Endodermal cell (in vitro differentiated cells): ENCODE results near the gene SMG9. TPM values are rescaled to one million over a fixed set of nuclear protein-coding genes. Genes with fewer than 3 reads are reported as not detected.

Source experiments
- DNase-seq: peaks from one replicate; pipeline ENCODE4 v3.0.0-alpha.2; 2017
- H3K27ac ChIP-seq: 2 replicates; pipeline ENCODE4 v1.5.1; 2013; ENCODE audit warnings: mild to moderate bottlenecking, low read depth, low read length, moderate library complexity
- H3K27me3 ChIP-seq: 2 replicates; pipeline ENCODE4 v1.6.1; 2013; ENCODE audit warnings: mild to moderate bottlenecking, low read length, moderate library complexity; ENCODE audit not compliant: insufficient read depth, control insufficient read depth, poor library complexity, severe bottlenecking
- H3K36me3 ChIP-seq: 2 replicates; pipeline ENCODE4 v1.7.0; 2013; ENCODE audit warnings: mild to moderate bottlenecking, low read length, moderate library complexity; ENCODE audit not compliant: control insufficient read depth, insufficient read depth
- H3K4me1 ChIP-seq: one replicate; pipeline ENCODE4 v1.7.0; 2013; ENCODE audit warnings: low read length; ENCODE audit not compliant: control insufficient read depth, insufficient read depth
- H3K4me3 ChIP-seq: 2 replicates; pipeline ENCODE4 v1.5.1; 2013; ENCODE audit warnings: mild to moderate bottlenecking, low read length, moderate library complexity
- H3K9ac ChIP-seq: 2 replicates; pipeline ENCODE4 v1.6.1; 2013; ENCODE audit warnings: mild to moderate bottlenecking, low read length, moderate library complexity; ENCODE audit not compliant: poor library complexity, severe bottlenecking; ENCODE audit errors: extremely low read depth
- H3K9me3 ChIP-seq: 2 replicates; pipeline ENCODE4 v1.6.1; 2013; ENCODE audit warnings: mild to moderate bottlenecking, low read length, moderate library complexity; ENCODE audit not compliant: control insufficient read depth
- H3K27ac Mint-ChIP-seq: 2 replicates; pipeline ENCODE4 v1.8.0; 2020; ENCODE audit warnings: mixed read lengths
- H3K27me3 Mint-ChIP-seq: 2 replicates; pipeline ENCODE4 v1.8.0; 2021; ENCODE audit warnings: mild to moderate bottlenecking, mixed read lengths; ENCODE audit not compliant: insufficient read depth
- H3K36me3 Mint-ChIP-seq: 2 replicates; pipeline ENCODE4 v1.8.0; 2020; ENCODE audit warnings: low read depth, mixed read lengths
- H3K4me1 Mint-ChIP-seq: 2 replicates; pipeline ENCODE4 v1.8.0; 2020; ENCODE audit warnings: mixed read lengths
- H3K4me3 Mint-ChIP-seq: 2 replicates; pipeline ENCODE4 v1.8.0; 2020; ENCODE audit warnings: mild to moderate bottlenecking, moderate library complexity, mixed read lengths
- H3K9me3 Mint-ChIP-seq: 2 replicates; pipeline ENCODE4 v1.8.0; 2020; ENCODE audit warnings: mild to moderate bottlenecking, mixed read lengths
- CTCF ChIP-seq: fragments of 200-600 bp; sonication (generic); conservative IDR thresholded peaks from 2 replicates; pipeline ENCODE4 v1.5.0; 2021; ENCODE audit warnings: antibody characterized with exemption, mild to moderate bottlenecking
- WGBS, 2 experiments: methylation state at CpG; one replicate each; pipeline versions ENCODE4 v1.1.5 to v1.1.7; 2013; ENCODE audit warnings: missing lambda C conversion rate in 2 of 2, mixed read lengths in 1 of 2; ENCODE audit not compliant: insufficient coverage in 1 of 2, insufficient read length in 1 of 2; 5-methylcytosine and 5-hydroxymethylcytosine counted together
- total RNA-seq, 2 donors: library from RNA; stranded (reverse); fragmentation: NEBNext Ultra II Directional in 1 of 2; extraction: Animal tissue kit (Norgen Biotek cat#: 25700) in 1 of 2; gene quantifications; 2 replicates in 1 of 2; 3 replicates in 1 of 2; pipeline ENCODE4 v1.2.1, GENCODE V29; 2021

SMG9 gene
- total RNA-seq, 2 donors from 2014 or later: 44.6 to 53.8 TPM

- Mint-ChIP-seq H3K36me3 (no peaks in the 10 kb centered on the region), H3K4me1 (no peaks in the 10 kb centered on the region), H3K27me3 (peaks cover 90% of the 10 kb centered on the region), H3K9me3 (no peaks in the 10 kb centered on the region), H3K4me3 (peak overlapping the region; percentile 55), H3K27ac (no peak overlapping the region)
- Histone ChIP-seq H3K36me3 (no peaks in the 10 kb centered on the region), H3K9ac (no peak overlapping the region), H3K9me3 (no peaks in the 10 kb centered on the region), H3K27ac (no peak overlapping the region), H3K4me1 (no peaks in the 10 kb centered on the region), H3K4me3 (no peak overlapping the region), H3K27me3 (peaks cover 70% of the 10 kb centered on the region)
- DNase-seq: peak; percentile 60
- WGBS, 2 experiments: 45 to 64% methylated on average over 3 to 6 of the region's 6 CpGs
- TF ChIP-seq CTCF: no peak
These were observed 44.9 kb upstream of the SMG9 start for GRCh38 chr19:43799502-43800142.

- TF ChIP-seq CTCF: no peak
- H3K4me1 ChIP-seq: no peaks in the 10 kb centered on the region
- no peaks in the 10 kb centered on the region for H3K9me3 Mint-ChIP-seq
- H3K4me3 ChIP-seq: peak overlapping the region; percentile 72
- no peaks in the 10 kb centered on the region for H3K36me3 ChIP-seq
- WGBS, 2 experiments: 15 to 24% methylated on average over 39 to 70 of the region's 70 CpGs
- peak overlapping the region; percentile 55 for H3K4me3 Mint-ChIP-seq
- H3K9me3 ChIP-seq: no peaks in the 10 kb centered on the region
- DNase-seq: peak; percentile 91
- no peaks in the 10 kb centered on the region for H3K36me3 Mint-ChIP-seq
- H3K9ac ChIP-seq: no peak overlapping the region
- no peak overlapping the region for H3K27ac Mint-ChIP-seq
- no peak overlapping the region for H3K27ac ChIP-seq
- H3K4me1 Mint-ChIP-seq: no peaks in the 10 kb centered on the region
- peaks cover 78% of the 10 kb centered on the region for H3K27me3 ChIP-seq
- peaks cover 90% of the 10 kb centered on the region for H3K27me3 Mint-ChIP-seq
These were observed 44.0 kb upstream of the SMG9 start for GRCh38 chr19:43798546-43799409.

- H3K36me3 Mint-ChIP-seq: no peaks in the 10 kb centered on the region
- H3K27me3 Mint-ChIP-seq: peaks cover 96% of the 10 kb centered on the region
- Histone ChIP-seq H3K9ac (no peak overlapping the region), H3K4me3 (peak overlapping the region; percentile 72), H3K4me1 (no peaks in the 10 kb centered on the region), H3K36me3 (no peaks in the 10 kb centered on the region), H3K27ac (no peak overlapping the region), H3K9me3 (no peaks in the 10 kb centered on the region), H3K27me3 (peaks cover 85% of the 10 kb centered on the region)
- H3K4me1 Mint-ChIP-seq: no peaks in the 10 kb centered on the region
- 33 to 36% methylated on average over 4 to 5 of the region's 5 CpGs for WGBS, 2 experiments
- no peak overlapping the region for H3K27ac Mint-ChIP-seq
- peak overlapping the region; percentile 55 for H3K4me3 Mint-ChIP-seq
- no peak for DNase-seq
- no peaks in the 10 kb centered on the region for H3K9me3 Mint-ChIP-seq
- TF ChIP-seq CTCF: no peak
These were observed 43.3 kb upstream of the SMG9 start for GRCh38 chr19:43798026-43798545.
